Duodenal mucosa (tissue), 2 donors: ENCODE data around the gene CRIP1.
A peak's percentile ranks its signal among the peaks of the same experiment; 100 is the strongest.

ENCODE experiments used
- H3K27ac ChIP-seq: one replicate; pipeline ENCODE4 v1.7.0; 2013; ENCODE audit warnings: low read depth, low read length
- H3K27me3 ChIP-seq, 2 donors: one replicate each; pipeline ENCODE4 v1.7.0; 2013; ENCODE audit warnings: low read length in 2 of 2, control low read depth in 1 of 2; ENCODE audit not compliant: insufficient read depth in 2 of 2, control insufficient read depth in 1 of 2
- H3K36me3 ChIP-seq, 2 donors: one replicate each; pipeline ENCODE4 v1.7.0; 2013; ENCODE audit warnings: low read length in 2 of 2, control low read depth in 1 of 2; ENCODE audit not compliant: insufficient read depth in 2 of 2, control insufficient read depth in 1 of 2
- H3K4me1 ChIP-seq, 2 donors: one replicate each; pipeline ENCODE4 v1.7.0; 2013; ENCODE audit warnings: low read length in 2 of 2, control low read depth in 1 of 2; ENCODE audit not compliant: insufficient read depth in 2 of 2, control insufficient read depth in 1 of 2
- H3K4me3 ChIP-seq, 2 donors: one replicate each; pipeline ENCODE4 v1.7.0; 2013; ENCODE audit warnings: low read length in 2 of 2, low read depth in 1 of 2
- H3K9ac ChIP-seq, 2 donors: one replicate each; pipeline ENCODE4 v1.7.0; 2013; ENCODE audit warnings: low read length in 2 of 2, low read depth in 1 of 2
- H3K9me3 ChIP-seq, 2 donors: one replicate each; pipeline ENCODE4 v1.7.0; 2013; ENCODE audit warnings: low read length in 2 of 2, control low read depth in 1 of 2; ENCODE audit not compliant: control insufficient read depth in 1 of 2

CRIP1 gene

DNA sequence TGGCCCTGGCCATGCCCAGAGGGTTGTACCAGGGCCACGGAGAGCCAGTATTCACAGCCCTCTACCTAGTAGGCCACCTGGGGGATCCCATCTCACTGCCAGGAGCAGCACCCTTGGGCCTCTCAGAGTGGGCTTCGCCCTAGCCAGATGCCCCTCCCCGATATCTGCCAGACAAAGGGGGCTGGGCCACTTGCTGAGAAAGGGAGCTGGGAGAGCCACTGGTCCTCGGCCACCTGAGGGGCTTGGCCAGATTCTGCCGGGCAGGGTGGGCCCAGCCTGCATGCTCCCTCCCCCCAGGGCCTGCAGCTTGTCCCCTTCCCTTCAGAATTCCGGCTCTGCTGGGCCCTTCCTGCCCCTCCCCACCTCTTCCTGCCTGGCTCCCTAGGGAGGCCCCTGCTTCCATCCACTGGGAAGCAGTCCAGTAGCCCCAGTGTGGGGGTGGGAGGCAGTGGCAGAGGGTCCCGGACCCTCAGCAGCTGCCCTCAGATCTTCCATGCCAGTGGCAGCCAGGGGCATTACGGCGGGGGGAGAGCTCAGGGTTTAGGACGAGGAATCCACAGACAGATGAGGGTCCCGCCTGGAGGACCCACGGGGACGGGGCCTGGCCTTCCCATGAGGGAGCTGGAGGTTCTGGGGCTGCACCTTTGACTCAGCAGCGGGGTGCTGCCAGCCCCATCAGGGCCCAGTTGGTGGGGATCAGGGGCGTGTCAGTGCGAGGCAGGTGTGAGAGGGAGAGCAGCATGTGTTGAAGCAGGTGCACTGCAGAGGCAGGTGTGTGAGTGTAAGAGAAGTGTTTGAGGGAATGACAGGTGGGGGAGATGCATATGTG is 9.6 kb upstream of the CRIP1 start:
- peaks cover 41 to 43% of the 10 kb centered on the region in 2 donors for H3K27me3 ChIP-seq
- H3K27ac ChIP-seq, result no peak overlapping the region
- no peaks in the 10 kb centered on the region for H3K36me3 ChIP-seq
- H3K4me3 ChIP-seq, result peak overlapping the region; percentile 59 to 62
- no peak overlapping the region for H3K9ac ChIP-seq
- peaks cover 33 to 52% of the 10 kb centered on the region in 2 donors for H3K4me1 ChIP-seq
- no peaks in the 10 kb centered on the region for H3K9me3 ChIP-seq

DNA sequence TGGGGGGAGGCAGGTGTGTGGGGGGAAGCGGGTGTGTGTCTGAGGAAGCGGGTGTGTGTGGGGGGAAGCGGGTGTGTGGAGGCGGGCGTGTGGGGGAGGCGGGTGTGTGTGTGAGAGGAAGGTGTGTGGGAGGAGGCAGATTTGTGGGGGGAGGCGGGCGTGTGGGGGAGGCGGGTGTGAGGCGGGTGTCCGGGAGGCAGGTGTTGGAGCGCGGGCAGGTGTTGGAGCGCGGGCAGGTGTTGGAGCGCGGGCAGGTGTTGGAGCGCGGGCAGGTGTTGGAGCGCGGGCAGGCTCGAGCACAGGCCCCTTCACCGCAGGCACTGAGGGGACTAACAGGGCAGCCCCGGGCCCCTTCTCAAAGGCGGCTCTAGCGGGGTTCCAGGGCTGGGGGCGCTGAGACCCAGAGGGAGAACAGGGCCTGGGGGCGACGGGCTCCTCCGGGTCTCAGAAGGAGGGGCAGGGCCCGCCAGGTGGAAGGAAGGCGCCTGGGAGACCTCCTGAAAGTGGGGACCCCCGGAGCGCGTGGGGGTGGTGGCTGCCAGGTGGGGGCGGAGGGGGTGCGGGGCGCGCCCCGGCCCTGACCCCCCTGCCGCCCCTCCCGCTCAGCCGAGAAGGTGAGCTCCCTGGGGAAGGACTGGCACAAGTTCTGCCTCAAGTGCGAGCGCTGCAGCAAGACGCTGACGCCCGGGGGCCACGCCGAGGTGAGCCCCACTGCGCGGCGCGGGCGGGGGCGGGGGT is 8.9 kb upstream of the CRIP1 start:
- no peak overlapping the region for H3K27ac ChIP-seq
- no peak overlapping the region for H3K4me3 ChIP-seq
- H3K9me3 ChIP-seq, result no peaks in the 10 kb centered on the region
- H3K36me3 ChIP-seq, result no peaks in the 10 kb centered on the region
- no peak overlapping the region for H3K9ac ChIP-seq
- H3K27me3 ChIP-seq, result peaks cover 41 to 43% of the 10 kb centered on the region in 2 donors
- peaks cover 38 to 54% of the 10 kb centered on the region in 2 donors for H3K4me1 ChIP-seq

DNA sequence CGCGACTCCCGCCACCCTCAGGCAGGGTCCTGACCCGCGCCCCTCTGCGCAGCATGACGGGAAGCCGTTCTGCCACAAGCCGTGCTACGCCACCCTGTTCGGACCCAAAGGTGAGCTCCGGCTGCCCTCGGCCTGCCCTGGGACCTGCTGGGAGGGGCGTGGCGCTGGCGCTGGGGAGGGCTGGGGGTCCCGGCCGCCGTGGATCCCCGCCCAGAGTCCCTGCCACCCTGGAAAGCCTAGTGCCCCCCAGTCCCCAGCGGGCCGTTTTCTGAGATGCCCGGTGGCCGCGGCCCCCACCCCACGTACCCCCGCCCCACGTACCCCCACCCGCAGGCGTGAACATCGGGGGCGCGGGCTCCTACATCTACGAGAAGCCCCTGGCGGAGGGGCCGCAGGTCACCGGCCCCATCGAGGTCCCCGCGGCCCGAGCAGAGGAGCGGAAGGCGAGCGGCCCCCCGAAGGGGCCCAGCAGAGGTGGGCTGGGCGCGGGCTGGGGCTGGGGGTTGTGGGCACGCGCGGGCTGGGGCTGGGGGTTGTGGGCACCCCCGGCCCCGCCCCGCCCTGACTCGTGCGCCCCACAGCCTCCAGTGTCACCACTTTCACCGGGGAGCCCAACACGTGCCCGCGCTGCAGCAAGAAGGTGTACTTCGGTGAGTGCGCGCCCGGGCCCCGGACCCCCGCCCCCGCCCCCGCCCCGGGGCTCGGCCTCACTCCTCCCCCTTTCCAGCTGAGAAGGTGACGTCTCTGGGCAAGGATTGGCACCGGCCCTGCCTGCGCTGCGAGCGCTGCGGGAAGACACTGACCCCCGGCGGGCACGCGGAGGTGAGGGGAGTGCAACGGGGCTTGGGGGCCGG is 8.1 kb upstream of the CRIP1 start:
- Histone ChIP-seq H3K27me3 (peaks cover 38 to 43% of the 10 kb centered on the region in 2 donors), H3K9me3 (no peaks in the 10 kb centered on the region), H3K4me1 (peaks cover 40 to 57% of the 10 kb centered on the region in 2 donors), H3K9ac (no peak overlapping the region), H3K27ac (no peak overlapping the region), H3K36me3 (no peaks in the 10 kb centered on the region), H3K4me3 (no peak overlapping the region)

DNA sequence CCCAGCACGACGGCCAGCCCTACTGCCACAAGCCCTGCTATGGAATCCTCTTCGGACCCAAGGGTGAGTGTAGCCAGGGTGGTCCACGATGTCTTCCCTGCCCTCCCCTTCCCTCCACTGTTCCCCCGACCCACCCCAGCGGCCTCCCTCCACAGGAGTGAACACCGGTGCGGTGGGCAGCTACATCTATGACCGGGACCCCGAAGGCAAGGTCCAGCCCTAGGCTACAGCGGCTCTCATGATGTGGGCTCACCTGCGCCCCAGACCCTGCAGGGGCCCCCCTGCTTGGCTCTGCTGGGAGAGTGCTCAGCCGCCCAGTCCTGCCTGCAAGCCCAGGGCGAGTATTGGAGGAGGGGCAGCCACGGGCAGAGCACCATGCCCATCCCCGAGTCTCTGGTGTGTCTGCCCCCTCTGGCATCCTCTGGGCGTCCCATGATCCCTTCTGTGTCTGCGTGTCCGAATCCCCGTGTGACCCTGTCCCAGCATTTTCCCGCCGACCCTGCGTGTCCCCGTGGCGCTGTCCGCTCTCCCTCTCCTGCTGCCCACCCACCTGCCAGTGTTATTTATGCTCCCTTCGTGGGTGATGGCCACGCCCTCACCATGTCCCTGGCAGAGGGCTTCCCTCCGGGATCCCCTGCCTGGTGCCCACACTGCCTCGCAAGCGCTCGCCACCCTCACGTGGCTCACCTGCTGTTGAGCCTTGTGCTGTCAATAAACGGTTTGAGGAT is 7.1 kb upstream of the CRIP1 start:
- Histone ChIP-seq H3K36me3 (no peaks in the 10 kb centered on the region), H3K27ac (no peak overlapping the region), H3K9me3 (no peaks in the 10 kb centered on the region), H3K4me1 (peaks cover 46 to 64% of the 10 kb centered on the region in 2 donors), H3K27me3 (peaks cover 35 to 43% of the 10 kb centered on the region in 2 donors), H3K4me3 (no peak overlapping the region), H3K9ac (no peak overlapping the region)

DNA sequence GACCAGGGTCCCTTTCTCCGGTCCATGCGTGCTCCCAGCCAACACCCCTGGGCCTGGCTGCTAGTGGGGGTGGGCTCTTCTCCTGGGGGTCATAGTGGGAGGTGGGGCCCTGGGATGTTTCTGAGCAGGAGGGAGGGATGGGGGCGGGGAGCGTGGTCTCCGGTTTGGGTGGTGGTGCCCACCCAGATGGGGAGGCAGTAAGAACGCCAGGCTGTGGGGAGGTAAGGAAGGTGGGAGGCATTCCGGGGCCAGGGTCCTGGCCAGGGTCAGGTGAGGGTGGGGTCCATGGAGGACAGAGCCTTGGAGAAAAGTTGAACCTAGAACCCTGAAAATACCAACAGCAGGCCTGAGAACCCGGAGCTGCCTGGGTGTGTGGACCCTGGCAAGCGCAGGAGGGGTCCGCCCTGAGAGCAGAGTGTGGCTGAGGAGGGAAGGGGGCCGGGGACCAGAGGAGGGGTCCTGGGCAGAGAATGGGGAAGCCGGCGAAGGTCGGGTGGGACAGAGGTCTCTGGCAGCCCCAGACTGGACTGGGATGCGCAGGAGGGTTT is 6.4 kb upstream of the CRIP1 start:
- Histone ChIP-seq H3K4me1 (peaks cover 51 to 69% of the 10 kb centered on the region in 2 donors), H3K9me3 (no peaks in the 10 kb centered on the region), H3K9ac (peak overlapping the region in 1 of 2 donors; percentile 74), H3K27me3 (peaks cover 33 to 37% of the 10 kb centered on the region in 2 donors), H3K27ac (peak overlapping the region; percentile 97), H3K36me3 (no peaks in the 10 kb centered on the region), H3K4me3 (no peak overlapping the region)

DNA sequence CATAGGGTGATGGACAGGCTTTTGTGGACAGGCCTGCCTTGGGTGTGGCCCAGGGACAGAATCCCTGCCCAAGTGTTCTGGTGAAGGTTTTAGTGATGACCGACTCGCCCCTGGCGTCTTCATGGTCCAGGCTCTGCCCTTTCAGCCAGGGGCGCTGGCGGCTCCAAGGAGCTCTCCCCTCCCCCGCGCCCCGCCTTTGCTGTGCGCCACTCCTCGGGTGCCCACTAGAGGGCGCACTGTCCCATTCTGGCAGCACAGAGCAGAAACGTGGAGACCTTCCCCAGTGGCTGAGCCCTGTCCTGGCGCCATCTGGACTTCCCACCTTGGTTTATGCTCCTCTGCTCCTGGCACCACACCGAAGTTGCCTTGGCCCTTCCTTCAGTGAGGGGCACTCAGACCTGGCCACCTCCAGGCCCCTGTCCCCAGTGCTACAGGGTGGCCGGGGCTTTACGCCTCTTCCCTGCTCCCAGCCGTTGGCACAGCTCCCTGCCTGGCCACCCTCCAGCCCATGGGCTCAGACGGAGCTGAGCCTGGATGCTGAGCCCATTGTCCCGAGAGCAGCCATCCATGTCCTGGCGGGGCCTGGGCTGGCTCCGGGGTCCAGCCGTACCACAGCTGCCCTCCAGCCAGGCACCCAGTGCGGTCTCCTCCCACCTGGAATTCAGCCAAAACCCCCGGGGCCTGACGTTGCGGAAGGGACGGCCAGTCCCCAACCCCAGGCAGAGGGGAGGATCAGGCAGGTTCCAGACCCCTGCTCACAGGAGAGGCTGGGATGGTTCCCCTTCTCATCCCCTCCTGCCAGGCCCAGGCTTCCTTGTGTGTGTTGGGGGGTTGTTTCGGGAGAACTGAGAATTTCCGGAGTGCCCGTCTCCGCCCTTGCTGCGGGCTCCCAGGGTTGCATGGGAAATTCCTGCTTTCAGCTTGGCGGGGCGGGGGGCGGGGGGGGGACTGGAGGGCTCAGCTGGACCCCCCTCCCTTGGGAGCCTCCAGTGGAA is 5.6 kb upstream of the CRIP1 start:
- peak overlapping the region; percentile 64 to 67 for H3K4me3 ChIP-seq
- peaks cover 25 to 31% of the 10 kb centered on the region in 2 donors for H3K27me3 ChIP-seq
- H3K4me1 ChIP-seq, result peaks cover 57 to 70% of the 10 kb centered on the region in 2 donors
- H3K9ac ChIP-seq, result peak overlapping the region; percentile 74 to 88
- H3K27ac ChIP-seq, result peak overlapping the region; percentile 97
- H3K9me3 ChIP-seq, result no peaks in the 10 kb centered on the region
- no peaks in the 10 kb centered on the region for H3K36me3 ChIP-seq

DNA sequence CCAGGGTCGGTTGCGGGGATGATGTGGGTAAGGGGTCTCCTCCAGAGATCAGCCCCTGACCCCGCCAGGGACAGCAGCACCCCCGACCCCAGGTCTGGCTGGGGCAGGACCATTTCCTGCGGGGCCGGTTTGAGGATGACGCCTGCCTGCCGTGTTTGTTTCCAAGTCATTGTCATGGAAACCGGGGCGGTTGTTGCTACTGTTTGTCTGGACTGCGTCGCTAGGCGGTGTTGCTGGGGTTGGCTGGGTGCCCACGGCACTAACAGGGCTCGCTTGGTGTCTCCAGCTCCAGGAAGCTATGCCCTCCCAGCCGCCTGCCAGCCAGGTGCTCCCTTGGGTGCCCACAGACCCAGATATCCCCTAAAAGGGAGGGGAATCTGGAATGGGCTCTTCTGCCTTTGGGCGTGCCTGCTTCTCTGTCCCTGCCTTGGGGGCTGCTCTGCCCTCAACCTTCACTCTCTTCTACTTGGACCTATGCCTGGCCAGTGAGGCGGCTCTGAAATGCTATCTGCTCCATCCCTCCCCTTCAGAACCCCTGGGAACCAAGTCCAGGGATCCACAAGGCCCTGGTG is 4.7 kb upstream of the CRIP1 start:
- Histone ChIP-seq H3K9me3 (no peaks in the 10 kb centered on the region), H3K4me1 (peaks cover 52 to 69% of the 10 kb centered on the region in 2 donors), H3K9ac (peak overlapping the region; percentile 54 to 69), H3K27ac (peak overlapping the region; percentile 77), H3K27me3 (peaks cover 16 to 28% of the 10 kb centered on the region in 2 donors), H3K36me3 (no peaks in the 10 kb centered on the region), H3K4me3 (peak overlapping the region; percentile 25 to 43)

DNA sequence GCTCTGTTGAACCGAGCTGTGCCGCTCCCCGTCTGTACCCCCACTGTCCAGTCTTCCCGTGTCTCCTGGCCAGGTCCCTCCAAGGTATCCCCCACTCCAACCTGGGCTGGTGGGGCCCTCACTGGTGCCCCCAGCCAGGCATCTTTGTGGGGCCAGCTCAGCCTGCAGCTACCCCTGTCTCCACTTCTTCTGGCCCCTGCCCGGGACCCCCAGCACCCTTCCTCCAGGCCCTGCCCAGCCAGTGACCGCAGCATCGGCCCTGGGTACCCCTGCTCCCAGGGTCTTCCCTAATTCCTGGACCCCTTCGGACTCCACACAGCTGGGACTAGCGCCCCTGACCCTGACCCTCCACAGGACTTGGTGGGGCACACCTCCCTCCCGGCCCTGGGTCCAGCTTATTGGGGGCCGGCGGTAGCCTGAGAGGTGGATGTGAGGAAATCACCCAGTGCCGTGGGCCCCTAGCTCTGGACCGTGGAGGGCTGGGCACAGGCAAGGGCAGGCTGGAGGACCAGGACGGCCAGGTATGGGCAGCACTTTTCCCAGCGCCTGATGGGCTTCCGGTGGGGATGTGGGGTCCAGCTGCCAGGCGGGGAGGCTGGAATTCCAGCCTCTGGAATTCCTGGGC is 4.1 kb upstream of the CRIP1 start:
- H3K9me3 ChIP-seq, result no peaks in the 10 kb centered on the region
- H3K9ac ChIP-seq, result peak overlapping the region; percentile 54 to 69
- H3K27ac ChIP-seq, result peak overlapping the region; percentile 77
- peaks cover 48 to 67% of the 10 kb centered on the region in 2 donors for H3K4me1 ChIP-seq
- H3K27me3 ChIP-seq, result peaks cover 12 to 23% of the 10 kb centered on the region in 2 donors
- no peaks in the 10 kb centered on the region for H3K36me3 ChIP-seq
- H3K4me3 ChIP-seq, result peak overlapping the region; percentile 25 to 43
